Measurements from ENCODE around the gene NME9. TPM values are rescaled to one million over a fixed set of nuclear protein-coding genes. Genes with fewer than 3 reads are reported as not detected.

NME9 gene
- total and polyA plus RNA-seq, 4 experiments from 2014 or later, result 0.80 to 1.4 (median 1.1) TPM

DNA sequence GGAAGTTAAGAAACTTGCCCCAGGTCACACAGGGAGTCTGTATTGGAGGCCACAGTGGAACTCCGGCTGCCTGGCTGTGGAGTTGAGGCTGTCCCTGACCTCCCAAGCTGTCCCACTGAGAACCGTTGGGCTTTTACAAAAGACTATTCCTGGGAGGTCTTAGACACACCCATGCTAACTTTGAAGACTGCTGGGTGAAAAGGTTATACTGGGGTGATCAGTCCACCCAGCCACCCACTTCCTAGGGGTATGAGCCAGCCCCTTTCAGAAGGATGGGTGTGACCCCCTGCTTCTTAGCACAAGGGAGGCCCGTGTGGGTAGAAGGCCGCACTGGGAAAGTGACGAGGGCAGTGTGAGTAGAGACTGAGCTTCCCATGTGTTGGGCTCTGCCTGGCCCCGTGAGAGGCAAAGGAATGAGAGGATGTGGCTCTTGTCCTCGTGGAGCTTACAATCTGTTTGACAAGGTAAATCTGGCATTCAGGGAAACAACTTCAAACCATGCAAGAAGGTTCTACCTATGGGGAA lies 37.7 kb upstream of the NME9 start:
- H3K9me3 Mint-ChIP-seq, result peaks cover 0 to 3% (median 0%) of the 10 kb centered on the region in 8 donors
- Histone ChIP-seq H3K36me3 (ENCODE audit: insufficient read depth, low read length) (no peaks in the 10 kb centered on the region), H3K27me3 (ENCODE audit: insufficient read depth, low read length) (peaks cover 3% of the 10 kb centered on the region), H3K9me3 (ENCODE audit: control insufficient read depth in 1 of 2, low read length in 2 of 2) (no peaks in the 10 kb centered on the region), H3K4me1 (ENCODE audit: insufficient read depth, low read length) (no peaks in the 10 kb centered on the region), H3K27ac (ENCODE audit: low read depth, low read length) (no peak overlapping the region), H3K4me3 (ENCODE audit: low read length in 2 of 2) (no peak overlapping the region)
- H3K36me3 Mint-ChIP-seq, result no peaks in the 10 kb centered on the region
- H3K4me1 Mint-ChIP-seq, result no peaks in the 10 kb centered on the region
- ChIA-PET CTCF (ENCODE audit: partially characterized antibody) (no interaction called here), POLR2A (ENCODE audit: partially characterized antibody) (no interaction called here)
- H3K27ac Mint-ChIP-seq, result no peak overlapping the region
- intact Hi-C loops (cut with micrococcal nuclease), result no loop called here
- peaks cover 8 to 12% of the 10 kb centered on the region in 2 donors for H3K27me3 Mint-ChIP-seq
- no peak for DNase-seq
- no peak overlapping the region for H3K4me3 Mint-ChIP-seq

DNA sequence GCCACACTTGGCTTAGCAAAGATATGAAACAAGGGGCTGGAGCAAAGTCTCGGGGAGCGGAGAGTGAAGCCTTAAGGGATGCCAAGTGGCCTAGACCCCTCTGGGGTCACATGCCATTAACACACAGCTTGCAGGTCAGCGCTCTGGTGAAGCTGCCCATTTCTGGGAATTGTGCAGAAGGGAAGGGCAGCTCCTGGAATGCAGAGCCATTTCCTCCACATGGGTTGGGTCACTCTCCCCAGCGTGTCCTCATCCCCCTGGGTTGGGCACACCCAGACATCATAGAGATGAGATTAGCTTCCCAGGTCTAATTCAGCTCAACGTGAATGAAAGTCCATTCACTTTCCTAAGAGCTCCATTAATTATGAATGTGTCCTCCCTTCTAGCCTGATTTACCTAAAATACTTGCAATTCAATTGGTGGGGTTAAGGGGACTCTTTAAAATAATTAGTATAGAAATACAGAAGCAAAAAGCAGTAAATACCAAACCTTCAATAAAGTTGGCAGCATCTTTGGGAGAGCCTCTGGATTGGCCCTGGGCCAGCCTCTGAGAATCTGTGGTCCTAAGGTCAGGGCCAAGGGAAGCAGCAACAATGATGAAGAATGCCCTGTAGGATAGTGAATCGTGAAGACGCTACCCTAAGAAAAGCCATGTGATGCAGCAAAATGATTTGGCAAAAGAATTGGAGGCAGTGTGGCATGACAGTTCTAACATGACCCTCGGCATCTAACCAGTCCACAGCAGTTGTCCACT lies 36.5 kb upstream of the NME9 start:
- H3K27ac Mint-ChIP-seq, result no peak overlapping the region
- Histone ChIP-seq H3K27me3 (ENCODE audit: insufficient read depth, low read length) (peaks cover 3% of the 10 kb centered on the region), H3K36me3 (ENCODE audit: insufficient read depth, low read length) (no peaks in the 10 kb centered on the region), H3K4me3 (ENCODE audit: low read length in 2 of 2) (no peak overlapping the region), H3K4me1 (ENCODE audit: insufficient read depth, low read length) (no peaks in the 10 kb centered on the region), H3K27ac (ENCODE audit: low read depth, low read length) (no peak overlapping the region), H3K9me3 (ENCODE audit: control insufficient read depth in 1 of 2, low read length in 2 of 2) (no peaks in the 10 kb centered on the region)
- CTCF ChIA-PET (ENCODE audit: partially characterized antibody), result interaction anchor here (0.9 kb wide), 1 partner anchor 51 kb away, joined by 4 read pairs; no protein-coding TSS in a partner anchor
- POLR2A ChIA-PET (ENCODE audit: partially characterized antibody), result no interaction called here
- no peaks in the 10 kb centered on the region for H3K4me1 Mint-ChIP-seq
- intact Hi-C loops (cut with micrococcal nuclease), result no loop called here
- H3K27me3 Mint-ChIP-seq, result peaks cover 4 to 7% of the 10 kb centered on the region in 2 donors
- H3K4me3 Mint-ChIP-seq, result no peak overlapping the region
- no peaks in the 10 kb centered on the region for H3K36me3 Mint-ChIP-seq
- no peak for DNase-seq
- peaks cover 0 to 3% (median 0%) of the 10 kb centered on the region in 8 donors for H3K9me3 Mint-ChIP-seq

DNA sequence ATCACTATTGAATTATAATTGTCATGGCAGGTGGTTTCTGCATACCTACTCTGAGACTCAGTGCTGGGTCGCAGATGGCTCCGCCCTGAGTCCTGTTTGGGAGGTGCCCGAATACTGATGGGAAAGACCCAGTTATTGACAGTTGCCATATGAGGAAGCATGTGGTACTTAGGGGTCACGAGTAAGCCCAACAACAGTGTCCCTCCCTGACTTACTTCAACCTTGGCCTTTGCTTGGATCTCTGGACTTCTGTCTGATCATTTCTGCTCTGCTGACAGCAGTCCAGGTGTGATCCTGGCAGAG lies 35.6 kb upstream of the NME9 start:
- CTCF ChIA-PET (ENCODE audit: partially characterized antibody), result no interaction called here
- Histone ChIP-seq H3K27ac (ENCODE audit: low read depth, low read length) (no peak overlapping the region), H3K9me3 (ENCODE audit: control insufficient read depth in 1 of 2, low read length in 2 of 2) (no peaks in the 10 kb centered on the region), H3K27me3 (ENCODE audit: insufficient read depth, low read length) (peaks cover 3% of the 10 kb centered on the region), H3K4me1 (ENCODE audit: insufficient read depth, low read length) (no peaks in the 10 kb centered on the region), H3K36me3 (ENCODE audit: insufficient read depth, low read length) (no peaks in the 10 kb centered on the region), H3K4me3 (ENCODE audit: low read length in 2 of 2) (no peak overlapping the region)
- no peak for DNase-seq
- POLR2A ChIA-PET (ENCODE audit: partially characterized antibody), result no interaction called here
- Mint-ChIP-seq H3K4me3 (no peak overlapping the region), H3K4me1 (no peaks in the 10 kb centered on the region), H3K36me3 (no peaks in the 10 kb centered on the region), H3K27ac (no peak overlapping the region), H3K27me3 (peaks cover 0 to 2% of the 10 kb centered on the region in 2 donors), H3K9me3 (no peaks in the 10 kb centered on the region)
- intact Hi-C loops (cut with micrococcal nuclease), result no loop called here

DNA sequence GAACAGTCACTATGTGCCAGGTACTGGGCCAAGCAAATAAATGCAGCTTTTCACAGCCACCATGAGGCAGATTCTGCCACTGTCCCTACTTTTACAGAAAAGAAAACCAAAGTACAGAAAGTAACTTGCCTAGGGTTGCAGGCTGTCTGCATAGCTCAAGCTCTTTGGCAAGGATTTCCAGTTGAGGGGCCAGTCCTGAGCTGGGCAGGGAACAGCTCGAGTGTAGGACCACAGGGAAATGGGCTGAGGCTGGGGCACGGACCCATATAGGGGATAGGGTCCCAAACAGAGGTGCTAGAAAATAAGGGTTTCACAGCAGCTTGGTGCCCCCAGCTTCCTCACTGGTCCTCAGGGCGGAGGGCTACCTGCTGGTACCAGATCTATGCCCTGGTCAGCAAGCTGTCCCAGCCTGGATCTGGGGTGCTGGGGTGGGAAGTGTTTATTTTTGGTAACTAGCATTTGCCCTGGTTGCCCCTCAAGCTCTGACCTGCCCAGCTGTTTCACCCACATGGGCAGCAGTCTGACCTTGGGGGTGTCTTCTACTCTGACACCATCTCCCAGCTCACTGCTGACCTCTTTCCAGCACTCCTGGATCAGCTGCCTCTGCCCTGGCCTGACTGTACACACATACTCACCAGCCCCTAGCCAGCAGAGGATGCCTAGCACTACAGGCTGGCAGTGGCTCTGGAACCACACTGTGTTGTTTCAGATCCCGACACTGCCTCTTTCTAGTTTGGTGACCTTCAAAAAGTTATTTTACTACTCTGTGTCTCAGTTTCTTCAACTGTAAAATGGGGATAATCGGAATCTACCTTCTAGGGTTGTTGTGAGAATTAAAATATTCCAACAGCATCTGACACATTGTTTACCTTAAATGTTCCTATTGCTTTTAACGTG lies 35.0 kb upstream of the NME9 start:
- CTCF ChIA-PET (ENCODE audit: partially characterized antibody), result no interaction called here
- Mint-ChIP-seq H3K9me3 (no peaks in the 10 kb centered on the region), H3K36me3 (no peaks in the 10 kb centered on the region), H3K4me1 (no peaks in the 10 kb centered on the region), H3K27me3 (peaks cover 0 to 2% of the 10 kb centered on the region in 2 donors), H3K4me3 (no peak overlapping the region), H3K27ac (peak overlapping the region in 1 of 7 donors; percentile 2)
- POLR2A ChIA-PET (ENCODE audit: partially characterized antibody), result no interaction called here
- intact Hi-C loops (cut with micrococcal nuclease), result no loop called here
- Histone ChIP-seq H3K9me3 (ENCODE audit: control insufficient read depth in 1 of 2, low read length in 2 of 2) (no peaks in the 10 kb centered on the region), H3K4me1 (ENCODE audit: insufficient read depth, low read length) (no peaks in the 10 kb centered on the region), H3K27ac (ENCODE audit: low read depth, low read length) (no peak overlapping the region), H3K4me3 (ENCODE audit: low read length in 2 of 2) (no peak overlapping the region), H3K27me3 (ENCODE audit: insufficient read depth, low read length) (peaks cover 3% of the 10 kb centered on the region), H3K36me3 (ENCODE audit: insufficient read depth, low read length) (no peaks in the 10 kb centered on the region)
- DNase-seq, result no peak

DNA sequence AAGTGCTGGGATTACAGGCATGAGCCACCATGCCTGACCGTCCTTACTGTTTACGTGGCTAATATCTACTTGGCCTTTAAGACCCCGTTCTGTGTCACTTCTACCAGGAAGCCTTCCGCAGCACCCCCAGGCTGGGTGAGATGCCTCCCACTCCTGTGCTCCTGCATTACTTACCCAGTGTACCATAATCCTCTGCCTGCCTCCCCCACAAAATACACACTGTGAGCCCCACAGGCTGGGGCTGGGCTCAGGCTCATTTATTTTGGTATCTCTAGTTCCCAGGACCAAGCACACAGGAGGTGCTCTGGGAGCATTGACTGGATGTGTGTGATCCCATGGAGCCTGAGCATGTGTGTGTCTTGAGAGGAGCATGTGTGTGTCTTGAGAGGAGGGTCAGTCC lies 33.7 kb upstream of the NME9 start:
- intact Hi-C loops (cut with micrococcal nuclease), result no loop called here
- no peaks in the 10 kb centered on the region for H3K9me3 Mint-ChIP-seq
- Histone ChIP-seq H3K4me3 (ENCODE audit: low read length in 2 of 2) (no peak overlapping the region), H3K4me1 (ENCODE audit: insufficient read depth, low read length) (no peaks in the 10 kb centered on the region), H3K27me3 (ENCODE audit: insufficient read depth, low read length) (peaks cover 3% of the 10 kb centered on the region), H3K27ac (ENCODE audit: low read depth, low read length) (no peak overlapping the region), H3K36me3 (ENCODE audit: insufficient read depth, low read length) (no peaks in the 10 kb centered on the region), H3K9me3 (ENCODE audit: control insufficient read depth in 1 of 2, low read length in 2 of 2) (no peaks in the 10 kb centered on the region)
- H3K4me3 Mint-ChIP-seq, result no peak overlapping the region
- POLR2A ChIA-PET (ENCODE audit: partially characterized antibody), result no interaction called here
- CTCF ChIA-PET (ENCODE audit: partially characterized antibody), result no interaction called here
- H3K27me3 Mint-ChIP-seq, result peaks cover 0 to 2% of the 10 kb centered on the region in 2 donors
- H3K4me1 Mint-ChIP-seq, result no peaks in the 10 kb centered on the region
- H3K27ac Mint-ChIP-seq, result no peak overlapping the region
- H3K36me3 Mint-ChIP-seq, result no peaks in the 10 kb centered on the region
- no peak for DNase-seq

DNA sequence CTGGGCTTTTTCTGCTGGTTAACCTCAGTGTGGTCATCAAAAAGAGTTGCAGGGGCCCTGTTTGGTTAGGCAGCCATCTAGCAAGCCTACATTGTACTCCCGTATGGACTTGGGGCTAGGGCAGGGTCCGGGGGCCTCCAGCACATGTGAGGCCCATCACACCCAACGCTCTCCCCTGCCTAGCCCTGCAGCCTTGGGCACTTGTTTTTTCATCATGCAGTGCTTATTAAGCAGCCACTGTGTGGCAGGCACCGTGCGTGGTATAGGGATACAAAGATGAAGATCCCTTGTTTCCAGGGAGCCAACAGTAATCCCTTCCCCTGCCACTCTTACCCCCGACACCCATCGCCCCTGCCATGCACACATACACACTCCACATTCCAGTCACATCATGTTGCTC lies 32.9 kb upstream of the NME9 start:
- ChIA-PET CTCF (ENCODE audit: partially characterized antibody) (no interaction called here), POLR2A (ENCODE audit: partially characterized antibody) (no interaction called here)
- intact Hi-C loops (cut with micrococcal nuclease), result no loop called here
- DNase-seq, result no peak
- H3K36me3 Mint-ChIP-seq, result no peaks in the 10 kb centered on the region
- Histone ChIP-seq H3K36me3 (ENCODE audit: insufficient read depth, low read length) (no peaks in the 10 kb centered on the region), H3K4me1 (ENCODE audit: insufficient read depth, low read length) (no peaks in the 10 kb centered on the region), H3K4me3 (ENCODE audit: low read length in 2 of 2) (no peak overlapping the region), H3K27me3 (ENCODE audit: insufficient read depth, low read length) (peaks cover 3% of the 10 kb centered on the region), H3K9me3 (ENCODE audit: control insufficient read depth in 1 of 2, low read length in 2 of 2) (no peaks in the 10 kb centered on the region), H3K27ac (ENCODE audit: low read depth, low read length) (no peak overlapping the region)
- H3K27me3 Mint-ChIP-seq, result peaks cover 0 to 2% of the 10 kb centered on the region in 2 donors
- no peaks in the 10 kb centered on the region for H3K4me1 Mint-ChIP-seq
- no peak overlapping the region for H3K4me3 Mint-ChIP-seq
- no peaks in the 10 kb centered on the region for H3K9me3 Mint-ChIP-seq
- H3K27ac Mint-ChIP-seq, result no peak overlapping the region

DNA sequence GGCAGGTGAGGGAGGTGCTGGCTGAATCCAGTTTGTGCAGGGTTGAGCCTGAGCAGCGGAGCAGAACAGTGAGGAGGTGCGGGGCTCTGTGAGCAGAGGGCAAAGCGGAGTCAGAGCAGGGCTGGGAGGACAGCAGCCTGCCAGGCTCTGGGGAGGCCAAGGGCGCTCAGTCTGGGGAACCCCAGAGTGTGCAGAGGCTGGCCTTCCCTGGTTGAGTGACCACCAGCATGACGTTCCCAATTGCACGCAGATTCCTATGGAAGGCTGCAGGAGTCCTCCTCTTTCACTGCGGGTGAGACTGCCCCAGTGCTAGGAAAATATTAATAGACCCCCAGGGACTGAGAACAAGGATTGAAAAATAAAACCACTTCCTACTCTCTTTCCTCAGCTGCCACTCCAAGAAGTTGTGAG lies 31.9 kb upstream of the NME9 start:
- Mint-ChIP-seq H3K4me3 (no peak overlapping the region), H3K9me3 (no peaks in the 10 kb centered on the region), H3K4me1 (no peaks in the 10 kb centered on the region), H3K27ac (no peak overlapping the region), H3K36me3 (no peaks in the 10 kb centered on the region), H3K27me3 (peaks cover 1 to 2% of the 10 kb centered on the region in 2 donors)
- Histone ChIP-seq H3K36me3 (ENCODE audit: insufficient read depth, low read length) (no peaks in the 10 kb centered on the region), H3K27ac (ENCODE audit: low read depth, low read length) (no peak overlapping the region), H3K9me3 (ENCODE audit: control insufficient read depth in 1 of 2, low read length in 2 of 2) (no peaks in the 10 kb centered on the region), H3K4me3 (ENCODE audit: low read length in 2 of 2) (no peak overlapping the region), H3K27me3 (ENCODE audit: insufficient read depth, low read length) (peaks cover 3% of the 10 kb centered on the region), H3K4me1 (ENCODE audit: insufficient read depth, low read length) (no peaks in the 10 kb centered on the region)
- CTCF ChIA-PET (ENCODE audit: partially characterized antibody), result no interaction called here
- POLR2A ChIA-PET (ENCODE audit: partially characterized antibody), result no interaction called here
- DNase-seq, result no peak
- intact Hi-C loops (cut with micrococcal nuclease), result no loop called here

Measured in CD4-positive, alpha-beta memory T cell (primary cell).